Tibial nerve (tissue), 4 donors: ENCODE results near the gene SAP30BP.

Experiments used
- EP300 ChIP-seq, 2 donors: sonication (generic); formaldehyde crosslinking; IDR thresholded peaks; one replicate each; pipeline ENCODE4 v1.6.1; 2017; ENCODE audit warnings: antibody characterized with exemption in 2 of 2, mild to moderate bottlenecking in 1 of 2
- POLR2A ChIP-seq, 2 donors: fragments of 450-650 bp; IDR thresholded peaks; one replicate each; pipeline ENCODE4 v1.6.1; 2017; ENCODE audit warnings: antibody characterized with exemption in 2 of 2, mild to moderate bottlenecking in 2 of 2, moderate library complexity in 2 of 2
- TF ChIP-seq, protein P1 (sequence below), 5 experiments: fragments of 200-600 bp in 3 of 5; fragments of 450-650 bp in 2 of 5; sonication (generic) in 3 of 5; IDR thresholded peaks; one replicate each; pipeline ENCODE4 v1.5.1; 2016 to 2019; ENCODE audit warnings: antibody characterized with exemption in 5 of 5, mild to moderate bottlenecking in 3 of 5, moderate library complexity in 2 of 5

DNA sequence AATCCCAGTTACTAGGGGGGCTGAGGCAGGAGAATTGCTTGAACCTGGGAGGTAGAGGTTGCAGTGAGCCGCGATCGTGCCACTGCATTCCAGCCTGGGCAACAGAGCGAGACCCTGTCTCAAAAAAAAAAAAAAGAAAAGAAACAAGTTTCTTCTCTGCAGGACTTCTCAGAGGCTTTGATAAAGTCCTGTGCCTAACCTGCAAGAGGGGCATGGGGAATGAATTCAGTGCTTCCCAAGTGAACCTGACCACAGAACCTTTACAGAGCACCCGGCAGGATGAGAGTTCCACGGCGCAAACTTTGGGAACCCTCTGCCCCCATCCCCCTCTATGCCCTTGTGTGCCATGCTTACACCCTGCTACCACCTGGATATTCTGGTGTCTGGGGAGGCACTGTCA, 72.0 kb downstream of the SAP30BP start:
- TF ChIP-seq POLR2A (IDR thresholded peaks at IDR 0.05) (no peak), EP300 (IDR thresholded peaks at IDR 0.05) (no peak)
- TF ChIP-seq, protein P1, sequence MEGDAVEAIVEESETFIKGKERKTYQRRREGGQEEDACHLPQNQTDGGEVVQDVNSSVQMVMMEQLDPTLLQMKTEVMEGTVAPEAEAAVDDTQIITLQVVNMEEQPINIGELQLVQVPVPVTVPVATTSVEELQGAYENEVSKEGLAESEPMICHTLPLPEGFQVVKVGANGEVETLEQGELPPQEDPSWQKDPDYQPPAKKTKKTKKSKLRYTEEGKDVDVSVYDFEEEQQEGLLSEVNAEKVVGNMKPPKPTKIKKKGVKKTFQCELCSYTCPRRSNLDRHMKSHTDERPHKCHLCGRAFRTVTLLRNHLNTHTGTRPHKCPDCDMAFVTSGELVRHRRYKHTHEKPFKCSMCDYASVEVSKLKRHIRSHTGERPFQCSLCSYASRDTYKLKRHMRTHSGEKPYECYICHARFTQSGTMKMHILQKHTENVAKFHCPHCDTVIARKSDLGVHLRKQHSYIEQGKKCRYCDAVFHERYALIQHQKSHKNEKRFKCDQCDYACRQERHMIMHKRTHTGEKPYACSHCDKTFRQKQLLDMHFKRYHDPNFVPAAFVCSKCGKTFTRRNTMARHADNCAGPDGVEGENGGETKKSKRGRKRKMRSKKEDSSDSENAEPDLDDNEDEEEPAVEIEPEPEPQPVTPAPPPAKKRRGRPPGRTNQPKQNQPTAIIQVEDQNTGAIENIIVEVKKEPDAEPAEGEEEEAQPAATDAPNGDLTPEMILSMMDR (IDR thresholded peaks at IDR 0.05), result no peak
